Measurements from ENCODE around the gene CHST15.

Gene CHST15

GRCh38 chr10:123964953-123965352 is 128.4 kb downstream of the CHST15 start:
- no peaks in the 10 kb centered on the region for H3K36me3 ChIP-seq (ENCODE audit: insufficient read depth, low read length)
- peaks cover 3% of the 10 kb centered on the region for H3K27me3 ChIP-seq (ENCODE audit: insufficient read depth, low read length, poor library complexity)
- no peaks in the 10 kb centered on the region for H3K9me3 ChIP-seq (ENCODE audit: insufficient read depth, low read length, severe bottlenecking)
- no peak overlapping the region for H2AFZ ChIP-seq (ENCODE audit: low read depth, low read length)
- H3K4me1 ChIP-seq (ENCODE audit: insufficient read depth, low read length): peaks cover 8% of the 10 kb centered on the region; the same call in 1 of the 2 replicates
- no peak overlapping the region for H3K4me2 ChIP-seq (ENCODE audit: insufficient read depth, low read length)
- H3K9ac ChIP-seq (ENCODE audit: low read depth, low read length): no peak overlapping the region
- no peak overlapping the region for H3K27ac ChIP-seq (ENCODE audit: low read length)
- no peaks in the 10 kb centered on the region for H3K79me2 ChIP-seq (ENCODE audit: insufficient read depth, low read length)
- H4K20me1 ChIP-seq (ENCODE audit: insufficient read depth, low read length): no peaks in the 10 kb centered on the region
- DNase-seq (no peak), ATAC-seq (ENCODE audit: insufficient read depth, low read depth) (no peak)
- no peak for TF ChIP-seq CTCF (IDR thresholded peaks at IDR 0.05; ENCODE audit: borderline replicate concordance, extremely low read depth, low read length, poor library complexity, severe bottlenecking)
- no peak for TF ChIP-seq EZH2 (IDR thresholded peaks at IDR 0.05; ENCODE audit: borderline replicate concordance, low read depth, low read length, severe bottlenecking)
- no peak overlapping the region for H3K4me3 ChIP-seq (ENCODE audit: low read depth in 1 of 2, low read length in 2 of 2)

- Histone ChIP-seq H3K27ac (ENCODE audit: low read length) (no peak overlapping the region), H3K27me3 (ENCODE audit: insufficient read depth, low read length, poor library complexity) (no peaks in the 10 kb centered on the region), H3K4me2 (ENCODE audit: insufficient read depth, low read length) (no peak overlapping the region), H4K20me1 (ENCODE audit: insufficient read depth, low read length) (no peaks in the 10 kb centered on the region), H3K4me3 (ENCODE audit: low read depth in 1 of 2, low read length in 2 of 2) (no peak overlapping the region), H3K36me3 (ENCODE audit: insufficient read depth, low read length) (no peaks in the 10 kb centered on the region), H3K4me1 (ENCODE audit: insufficient read depth, low read length) (peaks cover 8% of the 10 kb centered on the region; the same call in 1 of the 2 replicates), H3K9me3 (ENCODE audit: insufficient read depth, low read length, severe bottlenecking) (no peaks in the 10 kb centered on the region), H2AFZ (ENCODE audit: low read depth, low read length) (no peak overlapping the region), H3K79me2 (ENCODE audit: insufficient read depth, low read length) (no peaks in the 10 kb centered on the region), H3K9ac (ENCODE audit: low read depth, low read length) (no peak overlapping the region)
- no peak for TF ChIP-seq CTCF (IDR thresholded peaks at IDR 0.05; ENCODE audit: borderline replicate concordance, extremely low read depth, low read length, poor library complexity, severe bottlenecking)
- TF ChIP-seq EZH2 (IDR thresholded peaks at IDR 0.05; ENCODE audit: borderline replicate concordance, low read depth, low read length, severe bottlenecking): no peak
- ATAC-seq (ENCODE audit: insufficient read depth, low read depth) (no peak), DNase-seq (no peak)
Observed at GRCh38 chr10:123962756-123963530, 130.5 kb downstream of the CHST15 start.

DNA sequence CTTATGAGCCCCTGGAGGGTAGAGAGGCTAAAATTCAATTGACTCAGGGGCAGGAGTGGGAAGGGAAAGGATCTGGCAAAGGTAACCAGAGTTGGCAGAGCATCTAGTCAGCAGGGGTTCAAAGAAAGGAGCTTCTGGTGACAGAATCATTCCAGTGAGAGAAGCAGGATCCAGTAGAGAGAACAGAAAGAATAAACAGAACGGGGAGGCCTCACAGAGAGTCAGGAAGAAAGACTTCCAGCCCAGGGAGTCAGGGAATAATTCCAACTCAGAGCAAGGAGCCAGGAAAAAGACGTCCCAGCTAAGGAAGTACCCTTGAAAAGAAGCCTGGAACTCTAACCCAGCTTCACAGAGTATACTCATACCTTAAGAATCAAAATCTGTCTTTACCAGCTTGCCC is 135.2 kb downstream of the CHST15 start:
- no peaks in the 10 kb centered on the region for H3K27me3 ChIP-seq (ENCODE audit: insufficient read depth, low read length, poor library complexity)
- no peaks in the 10 kb centered on the region for H3K4me1 ChIP-seq (ENCODE audit: insufficient read depth, low read length)
- H3K9me3 ChIP-seq (ENCODE audit: insufficient read depth, low read length, severe bottlenecking): no peaks in the 10 kb centered on the region
- TF ChIP-seq CTCF (IDR thresholded peaks at IDR 0.05; ENCODE audit: borderline replicate concordance, extremely low read depth, low read length, poor library complexity, severe bottlenecking): no peak
- TF ChIP-seq EZH2 (IDR thresholded peaks at IDR 0.05; ENCODE audit: borderline replicate concordance, low read depth, low read length, severe bottlenecking): no peak
- no peak overlapping the region for H3K27ac ChIP-seq (ENCODE audit: low read length)
- H3K9ac ChIP-seq (ENCODE audit: low read depth, low read length): no peak overlapping the region
- H3K79me2 ChIP-seq (ENCODE audit: insufficient read depth, low read length): no peaks in the 10 kb centered on the region
- H4K20me1 ChIP-seq (ENCODE audit: insufficient read depth, low read length): no peaks in the 10 kb centered on the region
- ATAC-seq (ENCODE audit: insufficient read depth, low read depth) (no peak), DNase-seq (no peak)
- no peak overlapping the region for H3K4me2 ChIP-seq (ENCODE audit: insufficient read depth, low read length)
- no peak overlapping the region for H2AFZ ChIP-seq (ENCODE audit: low read depth, low read length)
- H3K36me3 ChIP-seq (ENCODE audit: insufficient read depth, low read length): no peaks in the 10 kb centered on the region
- H3K4me3 ChIP-seq (ENCODE audit: low read depth in 1 of 2, low read length in 2 of 2): no peak overlapping the region
